A673 (cell line): ENCODE results near the gene CFAP68. TPM values are rescaled to one million over a fixed set of nuclear protein-coding genes. Genes with fewer than 3 reads are reported as not detected.

Experiments
- BruUV-seq: library from RNA; stranded (reverse); fragments of 400-500 nt; replicated peaks from 2 replicates; lab custom pipeline; 2021; lab: Mats Ljungman, UMichigan
- CTCF ChIA-PET: fragments of 300-600 bp; sonication (Branson Sonifier 250); formaldehyde crosslinking; loops from one replicate; lab custom pipeline; 2022; ENCODE audit warnings: antibody characterized with exemption; lab: Charles Lee
- POLR2A ChIA-PET: fragments of 300-600 bp; sonication (Branson Sonifier 250); formaldehyde crosslinking; loops from one replicate; lab custom pipeline; 2022; ENCODE audit warnings: antibody characterized with exemption; ENCODE audit not compliant: low non-redundant PET; lab: Charles Lee
- DNase-seq: peaks from one replicate; pipeline ENCODE4 v3.0.0-alpha.2; 2015; ENCODE audit warnings: low spot score
- H3K27ac ChIP-seq: fragments of 200-600 bp; sonication (generic); 2 replicates; pipeline ENCODE4 v1.5.1; 2016; ENCODE audit warnings: mixed run types, low read depth, mild to moderate bottlenecking, mixed read lengths, antibody characterized with exemption, low read length; ENCODE audit not compliant: poor library complexity, severe bottlenecking
- H3K27me3 ChIP-seq: fragments of 200-600 bp; sonication (generic); replicated peaks from 2 replicates; pipeline ENCODE4 v1.6.1; 2017; ENCODE audit warnings: mixed run types, low read depth, mild to moderate bottlenecking, mixed read lengths, antibody characterized with exemption, low read length; ENCODE audit not compliant: insufficient read depth, poor library complexity
- H3K36me3 ChIP-seq: fragments of 200-600 bp; sonication (generic); 2 replicates; pipeline ENCODE4 v1.6.1; 2016; ENCODE audit warnings: mixed run types, mild to moderate bottlenecking, mixed read lengths, antibody characterized with exemption, low read length; ENCODE audit not compliant: insufficient read depth, poor library complexity, severe bottlenecking
- H3K4me1 ChIP-seq: fragments of 200-600 bp; sonication (generic); 2 replicates; pipeline ENCODE4 v1.6.1; 2017; ENCODE audit warnings: mixed run types, mild to moderate bottlenecking, mixed read lengths, antibody characterized with exemption, low read length; ENCODE audit not compliant: insufficient read depth, poor library complexity, severe bottlenecking
- H3K4me3 ChIP-seq: fragments of 200-600 bp; sonication (generic); 2 replicates; pipeline ENCODE4 v1.5.1; 2016; ENCODE audit warnings: low read depth, mixed run types, mild to moderate bottlenecking, mixed read lengths, low read length; ENCODE audit not compliant: poor library complexity, severe bottlenecking
- H3K9me3 ChIP-seq: fragments of 200-600 bp; sonication (generic); 2 replicates; pipeline ENCODE4 v1.6.1; 2016; ENCODE audit warnings: mixed run types, low read depth, mild to moderate bottlenecking, mixed read lengths, antibody characterized with exemption, low read length; ENCODE audit not compliant: poor library complexity, severe bottlenecking
- CTCF ChIP-seq: fragments of 300-800, 200-600 bp; sonication (generic); conservative IDR thresholded peaks from 2 replicates; pipeline ENCODE4 v1.5.1; 2017; ENCODE audit warnings: low read depth, mild to moderate bottlenecking, antibody characterized with exemption, low read length, moderate library complexity, mixed read lengths
- EZH2 ChIP-seq: fragments of 200-600 bp; sonication (generic); IDR thresholded peaks from 2 replicates; pipeline ENCODE4 v1.6.1; 2017; ENCODE audit warnings: borderline replicate concordance, low read depth, mild to moderate bottlenecking, mixed read lengths, antibody characterized with exemption, low read length; ENCODE audit not compliant: poor library complexity, severe bottlenecking
- intact Hi-C: fragments of 100-400 bp; cut with micrococcal nuclease; formaldehyde crosslinking; loops from one replicate; pipeline ENCODE4 v1.10.0; 2022; ENCODE audit not compliant: unreplicated experiment
- total RNA-seq: library from RNA; stranded (reverse); gene quantifications from 2 replicates; pipeline ENCODE4 v1.2.3, GENCODE V29; 2021

Gene CFAP68
- total RNA-seq, 1 experiment from 2014 or later: 16.9 TPM

GRCh38 chr11:111841370-111842053 lies 37.8 kb upstream of the CFAP68 start:
- DNase-seq: peak; percentile 92
- Histone ChIP-seq H3K27me3 (no peaks in the 10 kb centered on the region), H3K4me1 (peaks cover 22% of the 10 kb centered on the region), H3K36me3 (peaks cover 13% of the 10 kb centered on the region), H3K27ac (no peak overlapping the region), H3K4me3 (no peak overlapping the region), H3K9me3 (no peaks in the 10 kb centered on the region)
- ChIA-PET POLR2A (interaction anchor here (0.5 to 0.6 kb wide), 2 partner anchors 19 to 328 kb away, joined by 4 to 13 read pairs; no protein-coding TSS in a partner anchor), CTCF (interaction anchor here (0.6 to 1.5 kb wide), 7 partner anchors 22 to 387 kb away, joined by 3 to 5 read pairs (median 4); partner anchors contain the start of gene PPP2R1B)
- intact Hi-C loops: loop anchor here (1.0 to 10.0 kb wide), 6 partner anchors 74 to 557 kb away; partner anchors contain the start of genes PPP2R1B and SIK2
- BruUV-seq: no TSS peak
- TF ChIP-seq CTCF (peak; percentile 98), EZH2 (no peak)

GRCh38 chr11:111843661-111844060 lies 35.7 kb upstream of the CFAP68 start:
- CTCF ChIA-PET: no interaction called here
- no peak for DNase-seq
- H3K4me3 ChIP-seq: no peak overlapping the region
- no peaks in the 10 kb centered on the region for H3K27me3 ChIP-seq
- intact Hi-C loops: loop anchor here (5.0 to 10.0 kb wide), 4 partner anchors 76 to 559 kb away; partner anchors contain the start of gene PPP2R1B
- BruUV-seq: no TSS peak
- H3K4me1 ChIP-seq: peaks cover 30% of the 10 kb centered on the region
- POLR2A ChIA-PET: no interaction called here
- H3K9me3 ChIP-seq: no peaks in the 10 kb centered on the region
- no peak for TF ChIP-seq EZH2
- no peak for TF ChIP-seq CTCF
- no peak overlapping the region for H3K27ac ChIP-seq
- H3K36me3 ChIP-seq: peaks cover 6% of the 10 kb centered on the region

- Histone ChIP-seq H3K9me3 (no peaks in the 10 kb centered on the region), H3K27me3 (no peaks in the 10 kb centered on the region), H3K36me3 (peaks cover 16% of the 10 kb centered on the region), H3K4me3 (no peak overlapping the region), H3K4me1 (peaks cover 26% of the 10 kb centered on the region), H3K27ac (peak overlapping the region; percentile 59)
- TF ChIP-seq CTCF: no peak
- no peak for TF ChIP-seq EZH2
- ChIA-PET CTCF (no interaction called here), POLR2A (no interaction called here)
- DNase-seq: peak; percentile 63
- intact Hi-C loops: loop anchor here (10.0 kb wide), 1 partner anchor 561 kb away; no protein-coding TSS in a partner anchor
- no TSS peak for BruUV-seq
These were observed 33.9 kb upstream of the CFAP68 start for GRCh38 chr11:111845276-111846028.
